VCaP (cell line): ENCODE measurements around the gene KDM4B.

Experiments
- H3K27ac ChIP-seq: fragments of 450-650 bp; 2 replicates; pipeline ENCODE4 v1.5.1; 2017
- CTCF ChIP-seq: fragments of 450-650 bp; conservative IDR thresholded peaks from 2 replicates; pipeline ENCODE4 v1.5.1; 2017; ENCODE audit warnings: mild to moderate bottlenecking, moderate library complexity

Gene KDM4B

DNA sequence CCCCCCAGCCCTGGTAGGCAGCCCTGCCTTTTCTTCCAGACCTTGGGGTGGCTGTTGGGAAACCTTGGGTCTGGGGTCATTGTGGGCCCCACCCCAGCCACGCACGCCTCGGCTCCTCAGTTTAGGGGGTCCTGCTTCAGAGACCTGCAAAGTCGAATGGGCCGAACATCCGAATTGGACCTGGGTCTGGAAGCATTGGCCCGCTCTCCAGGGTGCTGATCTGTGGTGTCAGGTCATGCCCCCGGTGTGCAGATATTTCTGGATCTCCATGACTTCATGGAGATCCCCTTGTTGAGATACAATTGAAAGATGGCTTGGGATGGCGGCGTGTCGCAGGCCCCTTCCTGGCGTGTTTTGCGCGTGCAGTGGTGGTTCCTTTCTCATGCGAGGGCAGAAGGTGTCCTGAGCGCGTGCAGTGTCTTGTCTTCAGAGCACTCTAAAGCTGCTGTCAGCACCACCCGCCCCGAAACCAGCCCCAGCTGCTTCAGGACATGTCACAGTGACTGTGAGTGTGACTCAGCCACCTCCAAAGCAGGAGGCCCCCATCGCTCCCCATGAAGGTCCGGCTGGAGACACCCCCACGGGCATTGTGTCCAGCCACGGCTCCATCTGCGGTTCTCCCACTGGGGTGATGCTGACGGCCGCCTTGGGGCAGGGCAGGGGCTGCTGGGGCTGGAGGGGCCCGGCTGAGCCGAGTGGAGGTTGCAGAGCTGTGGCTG lies 112.7 kb downstream of the KDM4B start:
- peak overlapping the region; percentile 63 for H3K27ac ChIP-seq
- no peak for TF ChIP-seq CTCF

DNA sequence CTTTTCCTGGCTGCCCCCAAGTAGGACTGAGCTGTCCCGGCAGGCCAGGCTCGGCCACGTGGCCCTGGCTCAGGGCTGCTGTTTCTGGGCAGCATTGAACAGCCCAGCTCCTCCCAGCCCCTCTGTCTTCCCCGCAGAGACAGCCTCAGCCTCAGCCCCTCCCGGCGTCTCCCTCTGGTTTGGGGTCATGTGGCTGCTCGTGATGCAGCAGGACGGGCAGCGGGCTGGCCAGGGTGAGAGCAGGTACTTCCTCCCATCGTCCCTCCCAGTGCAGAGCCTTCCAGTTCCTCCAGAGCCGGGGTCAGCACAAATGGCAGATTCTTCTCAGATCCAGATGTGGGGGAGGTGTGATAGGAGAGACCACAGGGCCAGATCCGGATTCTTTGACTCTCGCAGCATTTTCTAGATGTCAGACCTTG lies 114.6 kb downstream of the KDM4B start:
- H3K27ac ChIP-seq, result no peak overlapping the region
- TF ChIP-seq CTCF, result no peak

DNA sequence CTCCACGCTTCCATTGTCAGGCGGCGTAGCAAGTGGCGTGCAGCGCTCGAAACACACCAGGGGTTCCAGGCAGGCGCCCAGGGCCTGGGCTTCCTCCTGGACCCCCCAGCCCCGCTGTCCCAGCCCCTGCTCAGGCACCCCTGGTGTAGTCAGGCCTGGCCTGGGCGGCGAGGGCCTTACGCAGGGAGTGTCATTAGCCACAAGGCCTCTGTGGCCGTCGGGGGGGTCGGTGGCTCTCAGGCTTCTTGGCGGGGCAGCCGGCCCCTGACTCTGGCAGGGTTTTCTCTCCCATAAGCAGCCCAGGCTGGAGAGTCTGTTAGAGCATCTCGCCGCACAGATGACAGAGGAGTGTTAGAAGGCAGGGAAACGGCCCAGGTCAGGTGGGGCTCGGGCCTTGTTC lies 116.7 kb downstream of the KDM4B start:
- H3K27ac ChIP-seq, result no peak overlapping the region
- TF ChIP-seq CTCF, result no peak

DNA sequence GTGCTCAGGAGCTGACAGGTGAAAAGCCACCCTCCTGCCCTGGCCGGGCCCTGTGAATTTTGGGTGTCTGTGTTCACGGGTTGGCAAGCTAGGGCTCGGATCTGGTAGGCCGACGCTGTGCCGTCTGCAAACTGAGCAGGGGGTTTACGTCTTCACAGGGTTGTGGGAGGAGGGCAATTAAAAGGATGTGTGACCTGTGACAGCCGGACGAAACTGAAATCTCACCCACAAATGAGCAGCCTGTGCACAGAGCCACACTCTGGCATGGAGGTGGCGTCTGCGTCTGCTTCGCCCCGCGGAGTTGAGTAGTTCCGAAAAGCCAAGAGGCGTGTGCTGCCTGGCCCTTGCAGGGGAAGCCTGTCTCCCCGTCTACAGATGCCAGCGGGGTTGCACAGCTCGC lies 117.3 kb downstream of the KDM4B start:
- H3K27ac ChIP-seq, result no peak overlapping the region
- TF ChIP-seq CTCF, result no peak

DNA sequence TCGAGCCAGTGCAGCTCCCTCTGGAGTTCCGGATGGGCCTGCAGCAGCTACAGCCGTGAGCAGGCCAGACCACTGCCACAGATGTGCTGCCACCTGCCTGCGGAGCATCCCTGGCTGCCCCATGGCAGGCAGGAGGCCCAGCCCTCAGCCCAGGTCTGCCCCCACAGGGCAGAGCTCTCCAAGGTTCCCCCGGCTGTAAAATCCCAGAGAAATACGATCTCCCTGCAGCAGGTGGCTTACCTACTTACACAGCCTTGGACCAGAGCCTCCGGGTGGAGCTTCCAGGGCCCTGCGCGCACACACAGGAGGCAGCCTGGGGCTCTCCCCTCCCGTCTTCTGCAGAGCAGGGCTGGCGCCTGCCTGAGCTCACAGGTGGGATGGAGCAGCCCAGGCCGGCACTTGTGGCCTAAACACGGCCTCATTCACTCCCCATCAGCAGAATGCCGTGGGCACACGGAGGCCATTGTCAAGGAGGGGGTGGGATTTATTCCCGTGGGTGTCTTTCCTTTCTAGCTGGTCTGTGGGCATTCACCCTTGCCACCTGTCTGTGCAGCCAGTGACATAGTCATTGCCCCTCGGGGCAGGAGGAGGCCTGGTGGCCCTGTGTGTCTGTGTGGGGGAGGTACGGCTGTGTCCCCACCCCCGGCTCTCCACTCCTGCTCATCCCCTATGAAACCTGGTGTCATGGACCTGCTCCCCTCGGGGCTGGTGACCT lies 118.0 kb downstream of the KDM4B start:
- no peak overlapping the region for H3K27ac ChIP-seq
- TF ChIP-seq CTCF, result peak; percentile 14; the same call in 1 of the 2 replicates

DNA sequence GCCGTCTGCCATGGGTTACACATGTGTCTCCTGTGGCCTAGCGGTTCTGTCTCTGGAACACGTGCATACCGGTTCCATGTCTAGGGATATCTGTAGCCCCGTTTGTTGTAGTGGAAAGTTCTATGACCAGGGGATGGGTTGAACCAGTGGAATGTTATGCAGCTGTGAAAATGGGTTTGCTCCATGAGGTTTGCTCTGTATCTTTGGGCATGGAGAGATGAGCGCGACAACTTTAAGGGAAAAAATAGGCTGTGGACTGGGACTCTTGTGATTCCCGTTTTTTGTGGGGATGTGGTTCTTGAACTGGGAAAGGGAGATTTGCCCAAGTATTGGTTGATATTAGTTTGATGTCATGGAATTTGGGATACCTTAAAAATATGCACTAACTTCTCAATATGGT lies 120.4 kb downstream of the KDM4B start:
- no peak for TF ChIP-seq CTCF
- no peak overlapping the region for H3K27ac ChIP-seq

GRCh38 chr19:5090465-5091017 lies 121.6 kb downstream of the KDM4B start:
- no peak for TF ChIP-seq CTCF
- H3K27ac ChIP-seq, result no peak overlapping the region
